GM12878 (cell line): ENCODE measurements around the gene TFCP2L1. TPM values are rescaled to one million over a fixed set of nuclear protein-coding genes. Genes with fewer than 3 reads are reported as not detected.

Source experiments
- ATAC-seq: fragments of 200-7000 bp; cut with Tn5 transposase; 3 replicates; pipeline ENCODE4 v1.9.1; 2020; ENCODE audit warnings: mild to moderate bottlenecking, moderate library complexity
- BruUV-seq: library from RNA; stranded (reverse); fragments of 400-500 nt; replicated peaks from 2 replicates; lab custom pipeline; 2021; lab: Mats Ljungman, UMichigan
- CTCF ChIA-PET: fragments of 300-600 bp; sonication (Branson Sonifier 250); formaldehyde crosslinking; extraction: SDS; loops from one replicate; lab custom pipeline; 2021; ENCODE audit warnings: inconsistent platforms; lab: Yijun Ruan, JAX
- POLR2A ChIA-PET: fragments of 350-600 bp; formaldehyde crosslinking; extraction: SDS; loops from one replicate; lab custom pipeline; 2021; ENCODE audit warnings: inconsistent platforms; lab: Charles Lee
- RAD21 ChIA-PET: fragments of 300-600 bp; sonication (Branson Sonifier 250); formaldehyde crosslinking; loops from one replicate; lab custom pipeline; 2023; ENCODE audit warnings: antibody characterized with exemption; ENCODE audit not compliant: unreplicated experiment; lab: Charles Lee
- SMC1A ChIA-PET: fragments of 300-600 bp; sonication (Branson Sonifier 250); formaldehyde crosslinking; loops from one replicate; lab custom pipeline; 2023; ENCODE audit not compliant: unreplicated experiment, uncharacterized antibody; lab: Charles Lee
- DNase-seq: peaks from one replicate; pipeline ENCODE4 v3.0.0-alpha.2; 2011; ENCODE audit warnings: low read depth, low spot score
- FAIRE-seq: peaks from 3 replicates; lab custom pipeline; 2011; peaks lifted over from hg19 to GRCh38; lab: Jason Lieb, UNC
- H2AFZ ChIP-seq: 2 replicates; pipeline ENCODE4 v1.6.0; 2011; ENCODE audit warnings: low read depth, low read length, control low read depth; ENCODE audit not compliant: control insufficient read depth
- H3K27ac ChIP-seq: 2 replicates; pipeline ENCODE4 v1.5.1; 2011; ENCODE audit warnings: control low read depth; ENCODE audit not compliant: control insufficient read depth, insufficient read depth
- H3K27me3 ChIP-seq, 2 experiments: replicated peaks in 1 of 2; 2 replicates each; pipeline versions ENCODE4 v1.6.0 to v1.6.1; 2011; ENCODE audit warnings: low read length in 1 of 2; ENCODE audit not compliant: control insufficient read depth in 2 of 2, insufficient read depth in 2 of 2
- H3K36me3 ChIP-seq, 2 experiments: 2 replicates each; pipeline ENCODE4 v1.5.1; 2011; ENCODE audit warnings: low read length in 1 of 2; ENCODE audit not compliant: control insufficient read depth in 2 of 2, insufficient read depth in 2 of 2
- H3K4me1 ChIP-seq: 2 replicates; pipeline ENCODE4 v1.6.1; 2011; ENCODE audit warnings: mild to moderate bottlenecking, low read length, moderate library complexity, mixed read lengths; ENCODE audit not compliant: control insufficient read depth, insufficient read depth
- H3K4me2 ChIP-seq: 2 replicates; pipeline ENCODE4 v1.6.0; 2011; ENCODE audit warnings: control low read depth; ENCODE audit not compliant: control insufficient read depth, insufficient read depth
- H3K4me3 ChIP-seq: fragments of 200-600 bp; sonication (generic); 2 replicates; pipeline ENCODE4 v1.5.1; 2016
- H3K79me2 ChIP-seq: 2 replicates; pipeline ENCODE4 v1.6.0; 2011; ENCODE audit warnings: low read length; ENCODE audit not compliant: control insufficient read depth, insufficient read depth
- H3K9ac ChIP-seq: 2 replicates; pipeline ENCODE4 v1.8.0; 2011; ENCODE audit warnings: low read length, control low read depth, mixed read lengths; ENCODE audit not compliant: control insufficient read depth, insufficient read depth
- H3K9me3 ChIP-seq: replicated peaks from 3 replicates; pipeline ENCODE4 v1.5.1; 2011; ENCODE audit warnings: mild to moderate bottlenecking, low read length; ENCODE audit not compliant: control insufficient read depth, insufficient read depth
- H4K20me1 ChIP-seq: 2 replicates; pipeline ENCODE4 v1.6.0; 2011; ENCODE audit not compliant: control insufficient read depth, insufficient read depth
- ASH2L ChIP-seq: fragments of 300-600, 200-600 bp; sonication (generic); IDR thresholded peaks from 2 replicates; pipeline ENCODE4 v1.6.1; 2017; ENCODE audit warnings: low read depth, mild to moderate bottlenecking, borderline replicate concordance
- BHLHE40 ChIP-seq, 2 experiments: fragments of 450-650 bp in 1 of 2; IDR thresholded peaks; 2 replicates each; pipeline ENCODE4 v1.6.1; 2011 to 2017; ENCODE audit warnings: low read depth in 2 of 2, borderline replicate concordance in 1 of 2, improper control_type of control experiment in 1 of 2, low read length in 1 of 2, mild to moderate bottlenecking in 1 of 2
- BRCA1 ChIP-seq: IDR thresholded peaks from 2 replicates; pipeline ENCODE4 v1.6.1; 2011; ENCODE audit warnings: low read depth, low read length, improper control_type of control experiment
- EP300 ChIP-seq, 2 experiments: fragments of 150-350 bp in 1 of 2; IDR thresholded peaks; 2 replicates each; pipeline ENCODE4 v1.6.1; 2011 to 2012; ENCODE audit warnings: low read depth in 2 of 2, low read length in 2 of 2, borderline replicate concordance in 1 of 2, improper control_type of control experiment in 1 of 2, inconsistent platforms in 1 of 2; ENCODE audit not compliant: control insufficient read depth in 1 of 2
- LARP7 ChIP-seq: fragments of 450-650 bp; IDR thresholded peaks from 2 replicates; pipeline ENCODE4 v1.6.1; 2017; ENCODE audit warnings: mild to moderate bottlenecking
- NFIC ChIP-seq: IDR thresholded peaks from 2 replicates; pipeline ENCODE4 v1.6.1; 2012; ENCODE audit warnings: low read depth, mild to moderate bottlenecking, inconsistent platforms, low read length, moderate library complexity
- SIX5 ChIP-seq: IDR thresholded peaks from 2 replicates; pipeline ENCODE4 v1.6.1; 2011; ENCODE audit warnings: mild to moderate bottlenecking, low read depth, low read length, moderate library complexity; ENCODE audit not compliant: severe bottlenecking
- SPI1 ChIP-seq: IDR thresholded peaks from 2 replicates; pipeline ENCODE4 v1.6.1; 2011; ENCODE audit warnings: low read depth, mild to moderate bottlenecking, low read length, moderate library complexity, borderline replicate concordance; ENCODE audit not compliant: insufficient read depth
- ZNF217 ChIP-seq: fragments of 450-650 bp; IDR thresholded peaks from 2 replicates; pipeline ENCODE4 v1.6.1; 2017; ENCODE audit warnings: antibody characterized with exemption, mild to moderate bottlenecking
- WGBS: methylation state at CpG from one replicate; pipeline ENCODE4 v1.1.6; 2016; ENCODE audit warnings: low lambda C conversion rate; ENCODE audit not compliant: insufficient replicate concordance, insufficient coverage; ENCODE audit errors: missing lambda C conversion rate; 5-methylcytosine and 5-hydroxymethylcytosine counted together
- in situ Hi-C: fragments of 300-500 bp; cut with MboI; formaldehyde crosslinking; loops from 9 replicates; pipeline ENCODE4 v1.14.3; 2018; ENCODE audit warnings: mixed read lengths
- intact Hi-C: fragments of 100-400 bp; cut with micrococcal nuclease; formaldehyde crosslinking; loops from one replicate; pipeline ENCODE4 v1.14.2; 2022; ENCODE audit not compliant: unreplicated experiment
- polyA plus RNA-seq, 11 experiments: library from polyadenylated mRNA; depleted of rRNA in 4 of 11; unstranded in 6 of 11; stranded (reverse) in 5 of 11; fragments of >200 nt; fragmentation: Nextera tagmentation in 4 of 11; fragmentation: Illumina TruSeq in 1 of 11; extraction: Ambion mirVana in 4 of 11; extraction: Trizol in 1 of 11; gene quantifications; 1 replicate in 1 of 11; 2 replicates in 10 of 11; pipeline versions ENCODE4 v1.2.1 to v1.2.3, GENCODE V29; 2011 to 2016; ENCODE audit warnings: inconsistent platforms in 2 of 11, missing spikeins in 2 of 11, low read depth in 1 of 11
- total RNA-seq, 4 experiments: library from RNA; depleted of rRNA in 3 of 4; stranded (reverse); fragments of >200 nt in 3 of 4; fragmentation: Illumina TruSeq in 1 of 4; extraction: Trizol in 1 of 4; gene quantifications; 2 replicates each; pipeline versions ENCODE4 v1.2.1 to v1.2.3, GENCODE V29; 2013 to 2021
- TF ChIP-seq, protein P1 (sequence below): IDR thresholded peaks from 2 replicates; pipeline ENCODE4 v1.6.1; 2012; ENCODE audit warnings: low read depth, low read length, improper control_type of control experiment
- TF ChIP-seq, protein P2 (sequence below): IDR thresholded peaks from 2 replicates; pipeline ENCODE4 v1.6.1; 2011; ENCODE audit warnings: borderline replicate concordance, low read depth, mild to moderate bottlenecking, moderate library complexity, mixed read lengths, low read length; ENCODE audit not compliant: insufficient read depth; ENCODE audit errors: extremely low read length

Gene TFCP2L1
- total and polyA plus RNA-seq, 10 of the 15 experiments (the other 5 are each of a cell fraction or from before 2014, with no cell fraction given): 0.02 to 0.21 (median 0.09) TPM; not detected in 1

DNA sequence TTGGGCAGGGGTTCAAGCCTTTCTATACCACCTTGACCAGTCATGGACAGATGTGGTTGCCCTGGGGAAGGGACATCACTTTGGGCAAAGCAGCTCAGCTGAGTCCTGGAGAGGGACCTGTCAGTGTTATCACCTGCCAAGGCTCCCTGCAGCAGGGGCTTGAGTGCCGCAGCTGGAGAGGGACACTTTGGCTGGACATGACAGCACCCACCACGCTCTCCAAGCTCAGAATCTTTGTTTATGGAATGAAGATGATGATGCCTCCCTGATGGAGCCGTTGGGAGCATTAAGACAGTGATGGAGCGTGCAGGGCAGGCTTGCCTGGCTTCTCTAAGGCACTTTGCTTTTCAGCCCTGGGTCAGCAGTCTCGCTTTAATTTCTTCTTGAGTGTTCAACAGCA lies 4.3 kb upstream of the TFCP2L1 start:
- TF ChIP-seq, protein P1, sequence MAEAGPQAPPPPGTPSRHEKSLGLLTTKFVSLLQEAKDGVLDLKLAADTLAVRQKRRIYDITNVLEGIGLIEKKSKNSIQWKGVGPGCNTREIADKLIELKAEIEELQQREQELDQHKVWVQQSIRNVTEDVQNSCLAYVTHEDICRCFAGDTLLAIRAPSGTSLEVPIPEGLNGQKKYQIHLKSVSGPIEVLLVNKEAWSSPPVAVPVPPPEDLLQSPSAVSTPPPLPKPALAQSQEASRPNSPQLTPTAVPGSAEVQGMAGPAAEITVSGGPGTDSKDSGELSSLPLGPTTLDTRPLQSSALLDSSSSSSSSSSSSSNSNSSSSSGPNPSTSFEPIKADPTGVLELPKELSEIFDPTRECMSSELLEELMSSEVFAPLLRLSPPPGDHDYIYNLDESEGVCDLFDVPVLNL: no peak
- TF ChIP-seq ZNF217 (no peak), EP300 (IDR thresholded peaks at IDR 0.05; ENCODE audit: borderline replicate concordance in 1 of 2, control insufficient read depth in 1 of 2, low read depth in 2 of 2, low read length in 2 of 2) (no peak), SIX5 (no peak)
- DNase-seq: no peak
- in situ Hi-C loops (no loop called here), intact Hi-C loops (no loop called here)
- Histone ChIP-seq H4K20me1 (no peaks in the 10 kb centered on the region), H3K36me3 (no peaks in the 10 kb centered on the region), H3K9ac (no peak overlapping the region), H3K27me3 (peaks cover 4% of the 10 kb centered on the region in 2 experiments; a peak in 3 of 4 replicates), H3K27ac (no peak overlapping the region), H2AFZ (no peak overlapping the region), H3K9me3 (no peaks in the 10 kb centered on the region), H3K79me2 (no peaks in the 10 kb centered on the region), H3K4me2 (no peak overlapping the region), H3K4me3 (no peak overlapping the region), H3K4me1 (no peaks in the 10 kb centered on the region)
- POLR2A ChIA-PET: no interaction called here
- no TSS peak for BruUV-seq
- no peak for ATAC-seq
- RAD21 ChIA-PET: no interaction called here
- CTCF ChIA-PET: no interaction called here
- FAIRE-seq: no peak
- WGBS: 41% methylated on average over 5 of the region's 5 CpGs
- SMC1A ChIA-PET: no interaction called here

DNA sequence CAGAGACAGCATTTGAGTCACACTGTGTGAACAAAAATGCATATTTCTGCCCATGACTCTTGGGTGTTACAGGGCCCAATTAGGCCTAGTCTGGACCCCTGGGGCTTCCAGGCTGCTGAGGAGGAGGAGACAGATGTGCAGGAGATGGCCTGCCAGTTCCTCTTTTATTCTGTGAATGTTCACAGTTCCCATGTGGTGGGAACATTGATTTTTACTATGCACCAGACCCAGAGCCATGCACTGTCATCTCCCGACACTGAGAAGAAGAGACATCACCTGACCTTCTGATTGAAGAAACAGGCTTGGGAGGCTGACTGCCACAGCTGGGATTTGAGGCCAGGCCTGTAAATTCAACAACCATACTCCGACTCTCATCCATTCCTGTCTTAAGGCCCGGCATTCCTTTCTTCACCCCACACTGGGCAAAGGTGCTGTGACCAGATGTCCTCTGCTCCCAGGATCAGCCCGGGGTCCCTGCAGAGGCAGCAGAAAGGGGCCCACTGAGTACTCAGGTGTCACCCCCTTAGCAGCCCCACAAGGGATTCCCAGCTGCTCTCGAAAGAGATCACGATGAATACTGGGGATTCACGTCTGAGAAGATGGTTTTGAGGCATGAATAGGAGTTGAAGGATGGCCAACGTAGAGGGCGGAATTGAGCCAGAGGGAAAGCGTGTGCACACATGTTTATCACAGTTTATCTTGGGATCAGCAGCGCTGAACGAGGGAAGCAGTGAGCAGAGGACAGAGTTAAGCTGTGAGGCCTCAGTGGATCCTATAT lies 3.6 kb upstream of the TFCP2L1 start:
- H3K4me2 ChIP-seq: no peak overlapping the region

More for the DNA sequence above, 3.6 kb upstream of the TFCP2L1 start:
- in situ Hi-C loops: no loop called here
- Histone ChIP-seq H3K79me2 (no peaks in the 10 kb centered on the region), H3K27me3 (peaks cover 4 to 5% of the 10 kb centered on the region in 2 experiments; a peak in 3 of 4 replicates), H3K9me3 (no peaks in the 10 kb centered on the region), H3K4me3 (no peak overlapping the region), H4K20me1 (no peaks in the 10 kb centered on the region), H2AFZ (no peak overlapping the region), H3K4me1 (no peaks in the 10 kb centered on the region), H3K36me3 (no peaks in the 10 kb centered on the region), H3K9ac (no peak overlapping the region), H3K27ac (no peak overlapping the region)
- no TSS peak for BruUV-seq
- RAD21 ChIA-PET: no interaction called here
- SMC1A ChIA-PET: no interaction called here
- no peak for TF ChIP-seq LARP7
- TF ChIP-seq BRCA1: no peak
- no peak for TF ChIP-seq ASH2L
- TF ChIP-seq, protein P2, sequence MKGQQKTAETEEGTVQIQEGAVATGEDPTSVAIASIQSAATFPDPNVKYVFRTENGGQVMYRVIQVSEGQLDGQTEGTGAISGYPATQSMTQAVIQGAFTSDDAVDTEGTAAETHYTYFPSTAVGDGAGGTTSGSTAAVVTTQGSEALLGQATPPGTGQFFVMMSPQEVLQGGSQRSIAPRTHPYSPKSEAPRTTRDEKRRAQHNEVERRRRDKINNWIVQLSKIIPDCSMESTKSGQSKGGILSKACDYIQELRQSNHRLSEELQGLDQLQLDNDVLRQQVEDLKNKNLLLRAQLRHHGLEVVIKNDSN: no peak
- peak; percentile 39; the same call in 1 of the 2 replicates for TF ChIP-seq SPI1
- no peak for TF ChIP-seq BHLHE40 (IDR thresholded peaks at IDR 0.05; ENCODE audit: borderline replicate concordance in 1 of 2, low read depth in 2 of 2, low read length in 1 of 2)
- no peak for TF ChIP-seq NFIC
- CTCF ChIA-PET: no interaction called here
- no peak for ATAC-seq
- DNase-seq: no peak
- FAIRE-seq: no peak
- POLR2A ChIA-PET: no interaction called here
- WGBS: 44% methylated on average over 12 of the region's 12 CpGs
- intact Hi-C loops: no loop called here
